KOPT-K1 (cell line): ENCODE data around the gene EXO1.
"Not testable (repeated sequence)": the region's sequence is repeated elsewhere in the genome, so short reads cannot be mapped to it uniquely, and the experiment has no call there.

ENCODE experiments used
- H3K27ac ChIP-seq: fragments of 200-600 bp; sonication (generic); 2 replicates; pipeline ENCODE4 v1.5.1; 2016; ENCODE audit warnings: antibody characterized with exemption, mild to moderate bottlenecking, low read depth, low read length; ENCODE audit not compliant: poor library complexity, severe bottlenecking
- H3K36me3 ChIP-seq: fragments of 200-600 bp; sonication (generic); 2 replicates; pipeline ENCODE4 v1.5.1; 2017; ENCODE audit warnings: antibody characterized with exemption, mild to moderate bottlenecking, low read length, moderate library complexity; ENCODE audit not compliant: insufficient read depth
- H3K9me3 ChIP-seq: fragments of 200-600 bp; sonication (generic); 2 replicates; pipeline ENCODE4 v1.5.1; 2017; ENCODE audit warnings: antibody characterized with exemption, low read length, mild to moderate bottlenecking; ENCODE audit not compliant: insufficient read depth, poor library complexity, severe bottlenecking

The EXO1 gene

GRCh38 chr1:241825581-241825980 lies 22.4 kb upstream of the EXO1 start:
- H3K9me3 ChIP-seq: no peaks in the 10 kb centered on the region
- H3K36me3 ChIP-seq: no peaks in the 10 kb centered on the region
- H3K27ac ChIP-seq: no peak overlapping the region

GRCh38 chr1:241826613-241827012 lies 21.4 kb upstream of the EXO1 start:
- not testable (repeated sequence) for H3K27ac ChIP-seq, H3K36me3 ChIP-seq, H3K9me3 ChIP-seq

DNA sequence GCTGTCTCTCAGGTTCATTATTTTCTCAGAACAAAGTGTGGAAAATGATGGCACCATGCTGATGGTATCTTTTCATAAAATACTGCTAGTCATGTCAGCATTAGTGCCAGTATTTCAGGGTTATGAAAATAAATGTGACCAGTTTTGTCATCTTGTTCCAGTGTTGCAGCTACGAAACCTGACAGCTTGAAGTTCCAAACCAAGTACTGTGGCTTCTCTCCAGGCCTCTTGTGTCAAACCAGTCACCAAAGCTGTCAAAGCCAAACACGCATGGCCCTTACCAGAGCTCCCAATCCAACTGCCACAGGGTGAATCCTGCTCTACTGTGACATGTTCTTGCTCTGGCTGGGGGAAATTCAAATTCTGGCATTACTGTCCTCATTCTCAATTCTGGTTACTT lies 20.7 kb upstream of the EXO1 start:
- Histone ChIP-seq H3K9me3 (no peaks in the 10 kb centered on the region), H3K36me3 (no peaks in the 10 kb centered on the region), H3K27ac (no peak overlapping the region)

DNA sequence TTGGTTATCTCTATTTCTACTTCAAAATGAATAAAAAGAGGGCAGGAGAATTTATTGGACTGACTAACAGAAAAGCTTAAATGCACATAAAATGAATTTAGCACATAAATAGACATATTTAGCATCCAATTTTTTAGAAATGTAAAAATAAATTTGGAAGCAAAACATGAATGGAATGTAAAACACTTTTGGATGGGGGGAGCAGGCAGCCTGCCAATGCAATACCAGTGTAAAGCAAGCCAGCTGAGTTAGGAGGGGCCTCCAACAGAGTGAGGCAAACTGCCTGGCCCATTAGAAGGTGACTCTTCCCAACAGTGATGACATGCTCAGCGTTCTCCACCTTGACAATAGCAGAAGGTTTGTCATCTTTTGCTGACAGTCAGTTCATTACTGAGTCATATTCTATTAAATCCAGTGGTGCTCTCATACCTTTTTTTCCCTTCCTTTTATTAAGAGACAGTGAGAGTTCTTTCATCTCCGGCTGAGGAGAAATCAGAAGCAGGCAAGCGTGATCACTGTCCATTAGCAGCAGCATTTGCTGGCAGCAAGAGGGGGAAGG lies 19.5 kb upstream of the EXO1 start:
- Histone ChIP-seq H3K9me3 (no peaks in the 10 kb centered on the region), H3K27ac (no peak overlapping the region), H3K36me3 (no peaks in the 10 kb centered on the region)

GRCh38 chr1:241829468-241829867 lies 18.5 kb upstream of the EXO1 start:
- Histone ChIP-seq H3K9me3 (no peaks in the 10 kb centered on the region), H3K36me3 (no peaks in the 10 kb centered on the region), H3K27ac (no peak overlapping the region)

DNA sequence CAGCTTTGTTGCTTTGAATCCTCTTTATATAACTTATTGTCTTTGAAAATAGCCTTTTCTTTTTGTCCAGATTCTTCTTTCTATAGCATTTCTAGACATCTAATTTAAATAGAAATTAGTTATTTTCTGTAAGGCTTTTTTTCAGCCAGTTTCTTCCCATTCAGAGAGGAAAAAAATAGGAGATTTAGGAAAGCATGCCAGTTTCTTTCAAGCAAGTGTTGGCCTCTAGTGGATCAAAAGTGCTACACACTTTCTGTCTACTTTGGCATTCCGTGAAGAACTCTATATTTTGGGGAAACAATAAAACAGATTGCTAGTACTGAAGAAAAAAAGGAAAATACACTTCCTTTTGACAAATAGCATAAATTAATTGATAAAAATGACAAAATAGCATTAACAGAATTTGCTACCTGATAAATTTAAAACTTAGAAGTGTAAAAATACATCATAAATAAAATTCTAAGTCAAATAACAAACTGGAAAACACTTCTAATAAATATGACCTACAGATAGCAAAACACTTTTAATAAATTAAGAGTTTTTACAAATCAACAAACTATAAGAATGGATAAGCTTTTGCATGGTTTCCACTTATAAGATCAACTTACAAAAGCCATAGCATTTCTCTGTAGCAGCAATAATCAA lies 13.1 kb upstream of the EXO1 start:
- H3K27ac ChIP-seq: no peak overlapping the region
- H3K36me3 ChIP-seq: no peaks in the 10 kb centered on the region
- H3K9me3 ChIP-seq: no peaks in the 10 kb centered on the region

DNA sequence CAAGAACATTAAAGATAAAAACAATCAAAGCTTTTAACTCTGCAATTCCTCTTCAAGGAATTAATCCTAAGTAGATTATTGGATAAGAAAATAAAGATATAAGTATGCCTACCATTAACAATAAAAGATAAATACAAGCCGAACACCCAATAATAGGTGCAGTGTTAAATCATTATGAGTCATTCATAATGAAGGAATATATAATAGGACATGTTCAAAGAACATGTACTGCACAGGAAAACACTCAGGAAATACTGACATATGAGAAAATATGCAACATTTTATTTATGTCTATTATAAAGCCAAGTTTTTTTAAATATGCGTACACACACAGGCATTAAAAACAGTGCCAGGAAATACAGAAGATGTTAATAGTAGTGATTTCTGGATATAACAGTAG lies 11.1 kb upstream of the EXO1 start:
- Histone ChIP-seq H3K36me3 (no peaks in the 10 kb centered on the region), H3K9me3 (no peaks in the 10 kb centered on the region), H3K27ac (no peak overlapping the region)

DNA sequence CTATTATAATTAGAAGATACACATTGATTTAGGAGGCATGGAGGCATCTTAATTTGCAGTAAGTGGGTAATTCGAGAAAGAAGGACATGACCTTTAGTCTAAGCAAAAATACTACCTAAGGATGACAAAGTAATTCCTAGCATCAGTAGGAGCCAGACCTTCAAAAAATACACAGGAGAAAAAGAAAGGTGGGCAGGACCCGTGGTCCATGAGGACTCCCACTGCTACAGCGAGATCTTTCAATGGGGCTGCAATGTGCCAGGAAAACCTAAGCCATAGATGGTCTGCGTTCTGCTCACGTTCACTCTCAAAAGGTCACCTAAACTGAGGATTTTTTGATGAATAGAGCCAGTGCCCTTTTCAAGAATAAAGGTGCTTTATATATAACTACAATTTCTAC lies 10.6 kb upstream of the EXO1 start:
- Histone ChIP-seq H3K27ac (no peak overlapping the region), H3K9me3 (no peaks in the 10 kb centered on the region), H3K36me3 (no peaks in the 10 kb centered on the region)

DNA sequence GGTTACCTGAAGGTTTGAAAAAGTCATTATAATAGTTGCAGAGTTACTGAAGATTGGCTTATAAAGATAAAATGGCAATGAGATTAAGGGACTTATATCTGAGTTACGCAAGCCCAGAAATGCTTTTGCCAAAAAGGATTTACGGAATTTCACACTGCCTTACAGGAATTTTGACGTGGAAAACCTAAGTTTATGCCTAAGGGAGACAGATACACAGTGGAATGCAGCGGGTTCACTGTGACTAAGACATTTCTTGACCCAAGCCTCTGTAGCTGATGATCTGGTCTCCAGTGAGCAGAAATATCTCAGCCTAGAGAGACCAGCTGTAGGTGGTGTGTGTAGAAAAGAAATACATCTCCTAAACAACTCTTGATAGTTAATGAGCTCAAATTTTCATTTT lies 10.1 kb upstream of the EXO1 start:
- H3K36me3 ChIP-seq: no peaks in the 10 kb centered on the region
- no peaks in the 10 kb centered on the region for H3K9me3 ChIP-seq
- no peak overlapping the region for H3K27ac ChIP-seq

DNA sequence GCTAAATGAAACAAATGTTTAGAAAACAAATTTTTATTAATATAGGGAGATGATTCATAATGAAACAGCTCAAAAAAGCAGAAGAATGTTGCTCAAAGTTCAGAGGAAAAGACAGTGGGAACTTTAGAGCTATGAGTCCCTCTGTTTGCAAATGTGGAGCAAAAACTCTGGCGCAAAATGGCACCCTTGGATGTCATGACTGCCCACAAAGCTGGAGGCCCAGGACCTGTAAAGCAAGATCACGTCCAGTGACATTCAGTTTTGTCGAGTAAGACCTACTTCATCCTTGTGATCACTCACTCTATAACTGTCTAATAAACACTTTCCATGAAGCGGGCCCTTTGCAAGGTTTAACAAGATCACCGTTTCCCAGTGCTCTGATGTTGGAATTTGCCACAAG lies 9.1 kb upstream of the EXO1 start:
- Histone ChIP-seq H3K27ac (no peak overlapping the region), H3K36me3 (no peaks in the 10 kb centered on the region), H3K9me3 (no peaks in the 10 kb centered on the region)

GRCh38 chr1:241839369-241839979 lies 8.5 kb upstream of the EXO1 start:
- no peaks in the 10 kb centered on the region for H3K9me3 ChIP-seq
- H3K27ac ChIP-seq: no peak overlapping the region
- no peaks in the 10 kb centered on the region for H3K36me3 ChIP-seq

DNA sequence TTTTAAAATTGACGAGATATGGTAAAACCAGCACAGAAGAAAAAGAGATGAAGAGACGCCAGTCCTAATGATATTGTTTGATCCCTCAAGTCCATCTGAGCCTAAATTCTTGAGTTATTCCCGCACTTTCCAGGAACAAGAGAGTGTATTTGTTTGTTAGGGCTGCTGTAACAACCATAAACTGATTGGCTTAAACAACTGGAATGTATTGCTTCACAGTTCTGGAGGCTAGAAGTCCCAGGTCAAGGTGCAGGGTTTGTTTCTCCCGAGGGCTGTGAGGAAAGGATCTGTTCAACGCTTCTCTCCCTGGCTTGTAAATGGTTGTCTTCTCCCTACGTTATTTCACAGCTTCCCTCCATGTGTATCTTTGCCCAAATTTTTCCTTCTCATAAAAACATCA lies 7.8 kb upstream of the EXO1 start:
- H3K27ac ChIP-seq: no peak overlapping the region
- no peaks in the 10 kb centered on the region for H3K36me3 ChIP-seq
- no peaks in the 10 kb centered on the region for H3K9me3 ChIP-seq

GRCh38 chr1:241841691-241842090 lies 6.3 kb upstream of the EXO1 start:
- H3K9me3 ChIP-seq: no peaks in the 10 kb centered on the region
- no peak overlapping the region for H3K27ac ChIP-seq
- H3K36me3 ChIP-seq: no peaks in the 10 kb centered on the region

- no peaks in the 10 kb centered on the region for H3K36me3 ChIP-seq
- H3K27ac ChIP-seq: no peak overlapping the region
- H3K9me3 ChIP-seq: no peaks in the 10 kb centered on the region
Observed at GRCh38 chr1:241842565-241842964, 5.4 kb upstream of the EXO1 start.

GRCh38 chr1:241844593-241844992 lies 3.4 kb upstream of the EXO1 start:
- no peak overlapping the region for H3K27ac ChIP-seq
- H3K36me3 ChIP-seq: peaks cover 7% of the 10 kb centered on the region
- H3K9me3 ChIP-seq: no peaks in the 10 kb centered on the region

- H3K9me3 ChIP-seq: no peaks in the 10 kb centered on the region
- peaks cover 25% of the 10 kb centered on the region for H3K36me3 ChIP-seq
- H3K27ac ChIP-seq: no peak overlapping the region
Observed at GRCh38 chr1:241846375-241846774, 1.6 kb upstream of the EXO1 start.
